ENCODE measurements around the gene MYOM3.

Gene MYOM3

DNA sequence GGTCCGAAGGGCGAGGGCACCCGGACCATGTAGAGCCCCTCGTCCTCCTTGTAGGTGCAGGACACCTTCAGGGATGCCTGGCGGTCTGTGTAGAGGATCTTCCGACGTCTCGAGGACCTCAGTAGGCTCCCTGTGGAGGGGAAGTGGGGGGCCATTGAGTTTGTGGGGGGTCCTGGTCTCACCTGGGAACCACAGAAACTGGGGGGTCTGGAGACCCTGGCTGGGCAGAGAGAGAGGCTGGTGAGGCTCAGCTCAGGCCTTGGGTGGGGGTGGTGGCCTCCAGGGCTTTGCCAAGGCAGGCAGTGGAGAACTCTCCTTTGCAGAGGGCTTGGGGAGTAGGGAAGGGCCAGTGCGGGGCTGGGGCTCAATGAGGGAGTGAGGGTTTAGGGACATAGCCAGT is 19.0 kb downstream of the MYOM3 start:
- H3K9me3 ChIP-seq (ENCODE audit: low read length): no peaks in the 10 kb centered on the region
- H3F3A ChIP-seq (ENCODE audit: insufficient read depth, low read length): no peaks in the 10 kb centered on the region
- H3K27ac ChIP-seq (ENCODE audit: low read depth, low read length, poor library complexity, severe bottlenecking): no peak overlapping the region
- TF ChIP-seq, protein P1, sequence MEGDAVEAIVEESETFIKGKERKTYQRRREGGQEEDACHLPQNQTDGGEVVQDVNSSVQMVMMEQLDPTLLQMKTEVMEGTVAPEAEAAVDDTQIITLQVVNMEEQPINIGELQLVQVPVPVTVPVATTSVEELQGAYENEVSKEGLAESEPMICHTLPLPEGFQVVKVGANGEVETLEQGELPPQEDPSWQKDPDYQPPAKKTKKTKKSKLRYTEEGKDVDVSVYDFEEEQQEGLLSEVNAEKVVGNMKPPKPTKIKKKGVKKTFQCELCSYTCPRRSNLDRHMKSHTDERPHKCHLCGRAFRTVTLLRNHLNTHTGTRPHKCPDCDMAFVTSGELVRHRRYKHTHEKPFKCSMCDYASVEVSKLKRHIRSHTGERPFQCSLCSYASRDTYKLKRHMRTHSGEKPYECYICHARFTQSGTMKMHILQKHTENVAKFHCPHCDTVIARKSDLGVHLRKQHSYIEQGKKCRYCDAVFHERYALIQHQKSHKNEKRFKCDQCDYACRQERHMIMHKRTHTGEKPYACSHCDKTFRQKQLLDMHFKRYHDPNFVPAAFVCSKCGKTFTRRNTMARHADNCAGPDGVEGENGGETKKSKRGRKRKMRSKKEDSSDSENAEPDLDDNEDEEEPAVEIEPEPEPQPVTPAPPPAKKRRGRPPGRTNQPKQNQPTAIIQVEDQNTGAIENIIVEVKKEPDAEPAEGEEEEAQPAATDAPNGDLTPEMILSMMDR (IDR thresholded peaks at IDR 0.05; ENCODE audit: low read length): no peak
- TF ChIP-seq EZH2 (IDR thresholded peaks at IDR 0.05; ENCODE audit: borderline replicate concordance, low read length): no peak
- H2AFZ ChIP-seq (ENCODE audit: low read length): no peak overlapping the region
- no peak overlapping the region for H3K4me2 ChIP-seq (ENCODE audit: low read length)
- H3K9ac ChIP-seq (ENCODE audit: low read length): no peak overlapping the region
- H3K36me3 ChIP-seq (ENCODE audit: insufficient read depth, low read length): no peaks in the 10 kb centered on the region
- H3K4me3 ChIP-seq (ENCODE audit: low read depth, low read length, poor library complexity, severe bottlenecking): no peak overlapping the region
- H3K9me2 ChIP-seq (ENCODE audit: low read depth, low read length): no peaks in the 10 kb centered on the region
- no peaks in the 10 kb centered on the region for H3K4me1 ChIP-seq (ENCODE audit: insufficient read depth, low read length, severe bottlenecking)
- no peaks in the 10 kb centered on the region for H4K20me1 ChIP-seq (ENCODE audit: insufficient read depth, low read length)
- peaks cover 22% of the 10 kb centered on the region for H3K27me3 ChIP-seq (ENCODE audit: insufficient read depth, low read length)
- H3K79me2 ChIP-seq (ENCODE audit: insufficient read depth, low read length): no peaks in the 10 kb centered on the region

DNA sequence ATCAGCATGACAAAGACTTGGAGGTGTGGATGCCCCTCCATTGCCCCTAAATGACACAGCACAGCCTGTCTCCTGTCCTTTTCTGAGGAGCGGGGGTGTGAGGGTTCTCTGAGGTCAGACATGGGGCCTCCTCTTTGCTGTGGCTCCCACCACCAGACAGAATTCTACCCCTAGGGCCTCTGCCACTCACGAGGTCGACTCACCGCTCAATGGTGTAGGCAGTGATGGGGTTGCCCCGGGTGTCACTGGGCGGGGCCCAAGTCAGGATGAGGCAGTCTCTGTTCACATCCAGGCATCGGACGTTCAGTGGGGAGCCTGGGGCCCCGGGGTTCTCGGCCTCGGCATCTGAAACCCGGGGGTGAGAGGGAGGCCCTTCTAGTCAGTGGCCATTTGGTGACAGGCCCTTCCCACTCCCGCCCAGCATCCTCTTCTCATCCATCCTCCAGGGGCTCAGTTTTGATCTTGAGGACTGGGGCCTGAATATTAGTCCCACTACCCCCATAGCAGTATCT is 19.9 kb downstream of the MYOM3 start:
- no peak overlapping the region for H3K9ac ChIP-seq (ENCODE audit: low read length)
- H3K27me3 ChIP-seq (ENCODE audit: insufficient read depth, low read length): peaks cover 26% of the 10 kb centered on the region
- no peaks in the 10 kb centered on the region for H3K36me3 ChIP-seq (ENCODE audit: insufficient read depth, low read length)
- no peaks in the 10 kb centered on the region for H3K79me2 ChIP-seq (ENCODE audit: insufficient read depth, low read length)
- no peaks in the 10 kb centered on the region for H3K9me2 ChIP-seq (ENCODE audit: low read depth, low read length)
- no peak overlapping the region for H3K4me2 ChIP-seq (ENCODE audit: low read length)
- TF ChIP-seq, protein P1 (IDR thresholded peaks at IDR 0.05; ENCODE audit: low read length): no peak
- no peak for TF ChIP-seq EZH2 (IDR thresholded peaks at IDR 0.05; ENCODE audit: borderline replicate concordance, low read length)
- no peaks in the 10 kb centered on the region for H3F3A ChIP-seq (ENCODE audit: insufficient read depth, low read length)
- no peaks in the 10 kb centered on the region for H3K4me1 ChIP-seq (ENCODE audit: insufficient read depth, low read length, severe bottlenecking)
- no peak overlapping the region for H3K27ac ChIP-seq (ENCODE audit: low read depth, low read length, poor library complexity, severe bottlenecking)
- H2AFZ ChIP-seq (ENCODE audit: low read length): no peak overlapping the region
- H4K20me1 ChIP-seq (ENCODE audit: insufficient read depth, low read length): no peaks in the 10 kb centered on the region
- no peak overlapping the region for H3K4me3 ChIP-seq (ENCODE audit: low read depth, low read length, poor library complexity, severe bottlenecking)
- H3K9me3 ChIP-seq (ENCODE audit: low read length): no peaks in the 10 kb centered on the region

DNA sequence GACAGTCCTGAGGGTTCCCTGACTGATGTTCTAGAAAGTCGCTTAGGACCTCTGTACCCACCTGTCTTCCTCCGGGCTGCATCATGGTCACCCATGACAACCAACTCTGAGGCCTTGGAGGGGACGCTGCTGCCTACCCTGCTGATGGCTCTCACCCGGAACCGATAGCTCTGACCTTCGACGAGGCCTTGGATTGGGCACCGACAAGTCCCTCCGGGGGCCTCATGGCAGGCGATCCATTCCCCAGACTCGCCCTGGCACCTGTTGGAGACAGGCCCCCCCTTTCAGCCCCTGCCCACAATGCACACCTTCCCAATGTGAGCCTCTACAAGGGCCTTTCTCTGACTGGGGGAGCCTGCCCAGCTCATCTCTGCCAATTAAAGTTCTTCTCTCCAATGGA is 21.2 kb downstream of the MYOM3 start:
- no peaks in the 10 kb centered on the region for H3K36me3 ChIP-seq (ENCODE audit: insufficient read depth, low read length)
- H3K79me2 ChIP-seq (ENCODE audit: insufficient read depth, low read length): no peaks in the 10 kb centered on the region
- H3K4me2 ChIP-seq (ENCODE audit: low read length): no peak overlapping the region
- no peak overlapping the region for H3K4me3 ChIP-seq (ENCODE audit: low read depth, low read length, poor library complexity, severe bottlenecking)
- no peaks in the 10 kb centered on the region for H3K9me3 ChIP-seq (ENCODE audit: low read length)
- TF ChIP-seq EZH2 (IDR thresholded peaks at IDR 0.05; ENCODE audit: borderline replicate concordance, low read length): no peak
- TF ChIP-seq, protein P1 (IDR thresholded peaks at IDR 0.05; ENCODE audit: low read length): no peak
- no peaks in the 10 kb centered on the region for H3K9me2 ChIP-seq (ENCODE audit: low read depth, low read length)
- H3K9ac ChIP-seq (ENCODE audit: low read length): no peak overlapping the region
- no peaks in the 10 kb centered on the region for H3K4me1 ChIP-seq (ENCODE audit: insufficient read depth, low read length, severe bottlenecking)
- no peak overlapping the region for H3K27ac ChIP-seq (ENCODE audit: low read depth, low read length, poor library complexity, severe bottlenecking)
- H3K27me3 ChIP-seq (ENCODE audit: insufficient read depth, low read length): peaks cover 33% of the 10 kb centered on the region
- H2AFZ ChIP-seq (ENCODE audit: low read length): no peak overlapping the region
- H4K20me1 ChIP-seq (ENCODE audit: insufficient read depth, low read length): no peaks in the 10 kb centered on the region
- H3F3A ChIP-seq (ENCODE audit: insufficient read depth, low read length): no peaks in the 10 kb centered on the region

Measured in OCI-LY1 (cell line).